ENCODE results near the gene RALB. TPM values are rescaled to one million over a fixed set of nuclear protein-coding genes. Genes with fewer than 3 reads are reported as not detected.
A peak's percentile ranks its signal among the peaks of the same experiment; 100 is the strongest.
"Not testable (repeated sequence)": the region's sequence is repeated elsewhere in the genome, so short reads cannot be mapped to it uniquely, and the experiment has no call there.

Gene RALB
- total RNA-seq, 2 experiments from 2014 or later = 34.0 to 34.3 TPM

GRCh38 chr2:120299561-120299960 lies 46.9 kb downstream of the RALB start:
- Mint-ChIP-seq H3K4me3 (no peak overlapping the region), H3K27ac (no peak overlapping the region), H3K36me3 (ENCODE audit: low read depth) (peaks cover 3% of the 10 kb centered on the region), H3K27me3 (no peaks in the 10 kb centered on the region), H3K9me3 (ENCODE audit: low read depth) (no peaks in the 10 kb centered on the region), H3K4me1 (no peaks in the 10 kb centered on the region)
- ChIA-PET CTCF (interaction anchor here (0.7 to 6.0 kb wide), 2 partner anchors 13 to 84 kb away, joined by 3 to 29 read pairs; no protein-coding TSS in a partner anchor), POLR2A (no interaction called here)
- ATAC-seq (no peak), DNase-seq (no peak)
- intact Hi-C loops (cut with DNase I, micrococcal nuclease) = no loop called here

GRCh38 chr2:120300385-120300784 lies 47.7 kb downstream of the RALB start:
- peaks cover 3% of the 10 kb centered on the region for H3K36me3 Mint-ChIP-seq (ENCODE audit: low read depth)
- ATAC-seq (no peak), DNase-seq (no peak)
- H3K27ac Mint-ChIP-seq = no peak overlapping the region
- POLR2A ChIA-PET = no interaction called here
- no peaks in the 10 kb centered on the region for H3K9me3 Mint-ChIP-seq (ENCODE audit: low read depth)
- H3K4me3 Mint-ChIP-seq = no peak overlapping the region
- CTCF ChIA-PET = interaction anchor here (0.5 to 6.0 kb wide), 2 partner anchors 12 to 14 kb away, joined by 4 to 29 read pairs; no protein-coding TSS in a partner anchor
- no peaks in the 10 kb centered on the region for H3K27me3 Mint-ChIP-seq
- H3K4me1 Mint-ChIP-seq = no peaks in the 10 kb centered on the region
- intact Hi-C loops (cut with DNase I, micrococcal nuclease) = no loop called here

GRCh38 chr2:120301284-120301683 lies 48.6 kb downstream of the RALB start:
- Mint-ChIP-seq H3K36me3 (ENCODE audit: low read depth) (peaks cover 3% of the 10 kb centered on the region), H3K27me3 (no peaks in the 10 kb centered on the region), H3K4me1 (no peaks in the 10 kb centered on the region), H3K9me3 (ENCODE audit: low read depth) (no peaks in the 10 kb centered on the region), H3K27ac (no peak overlapping the region), H3K4me3 (no peak overlapping the region)
- DNase-seq (no peak), ATAC-seq (no peak)
- POLR2A ChIA-PET = no interaction called here
- intact Hi-C loops (cut with DNase I, micrococcal nuclease) = no loop called here
- CTCF ChIA-PET = interaction anchor here (6.0 kb wide), 1 partner anchor 11 kb away, joined by 29 read pairs; no protein-coding TSS in a partner anchor

GRCh38 chr2:120302301-120302700 lies 49.6 kb downstream of the RALB start:
- intact Hi-C loops (cut with DNase I, micrococcal nuclease) = no loop called here
- POLR2A ChIA-PET = no interaction called here

GRCh38 chr2:120303177-120303576 lies 50.5 kb downstream of the RALB start:
- H3K9me3 Mint-ChIP-seq (ENCODE audit: low read depth) = no peaks in the 10 kb centered on the region

More at GRCh38 chr2:120302301-120302700, 49.6 kb downstream of the RALB start:
- Mint-ChIP-seq H3K4me1 (no peaks in the 10 kb centered on the region), H3K27me3 (no peaks in the 10 kb centered on the region), H3K27ac (no peak overlapping the region), H3K4me3 (no peak overlapping the region), H3K36me3 (ENCODE audit: low read depth) (peaks cover 3% of the 10 kb centered on the region), H3K9me3 (ENCODE audit: low read depth) (no peaks in the 10 kb centered on the region)
- ATAC-seq = no peak
- CTCF ChIA-PET = interaction anchor here (0.9 to 6.0 kb wide), 2 partner anchors 10 to 127 kb away, joined by 3 to 29 read pairs; no protein-coding TSS in a partner anchor
- DNase-seq = no peak

GRCh38 chr2:120305296-120305695 lies 52.6 kb downstream of the RALB start:
- Mint-ChIP-seq H3K36me3 (ENCODE audit: low read depth) (peaks cover 3% of the 10 kb centered on the region), H3K27me3 (no peaks in the 10 kb centered on the region), H3K4me3 (no peak overlapping the region), H3K9me3 (ENCODE audit: low read depth) (no peaks in the 10 kb centered on the region), H3K27ac (no peak overlapping the region), H3K4me1 (no peaks in the 10 kb centered on the region)
- ATAC-seq (no peak), DNase-seq (no peak)
- ChIA-PET POLR2A (no interaction called here), CTCF (interaction anchor here (1.0 kb wide), 1 partner anchor 16 kb away, joined by 4 read pairs; no protein-coding TSS in a partner anchor)
- intact Hi-C loops (cut with DNase I, micrococcal nuclease) = no loop called here

More at GRCh38 chr2:120303177-120303576, 50.5 kb downstream of the RALB start:
- H3K27ac Mint-ChIP-seq = no peak overlapping the region
- peaks cover 3% of the 10 kb centered on the region for H3K36me3 Mint-ChIP-seq (ENCODE audit: low read depth)
- ChIA-PET POLR2A (no interaction called here), CTCF (interaction anchor here (0.9 to 6.0 kb wide), 2 partner anchors 9 to 128 kb away, joined by 3 to 29 read pairs; no protein-coding TSS in a partner anchor)
- no peaks in the 10 kb centered on the region for H3K4me1 Mint-ChIP-seq
- ATAC-seq = no peak
- no peak for DNase-seq
- H3K27me3 Mint-ChIP-seq = no peaks in the 10 kb centered on the region
- intact Hi-C loops (cut with DNase I, micrococcal nuclease) = no loop called here
- no peak overlapping the region for H3K4me3 Mint-ChIP-seq

- ChIA-PET POLR2A (no interaction called here), CTCF (interaction anchor here (0.6 to 1.0 kb wide), 2 partner anchors 17 to 84 kb away, joined by 3 to 4 read pairs; no protein-coding TSS in a partner anchor)
- no peaks in the 10 kb centered on the region for H3K27me3 Mint-ChIP-seq
- no peaks in the 10 kb centered on the region for H3K9me3 Mint-ChIP-seq (ENCODE audit: low read depth)
- intact Hi-C loops (cut with DNase I, micrococcal nuclease) = no loop called here
- no peaks in the 10 kb centered on the region for H3K4me1 Mint-ChIP-seq
- ATAC-seq (no peak), DNase-seq (no peak)
- no peak overlapping the region for H3K4me3 Mint-ChIP-seq
- H3K36me3 Mint-ChIP-seq (ENCODE audit: low read depth) = peaks cover 3% of the 10 kb centered on the region
- H3K27ac Mint-ChIP-seq = no peak overlapping the region
Observed at GRCh38 chr2:120305937-120306490, 53.4 kb downstream of the RALB start.

- Mint-ChIP-seq H3K4me3 (no peak overlapping the region), H3K9me3 (ENCODE audit: low read depth) (no peaks in the 10 kb centered on the region), H3K27ac (no peak overlapping the region), H3K27me3 (no peaks in the 10 kb centered on the region), H3K36me3 (ENCODE audit: low read depth) (no peaks in the 10 kb centered on the region), H3K4me1 (no peaks in the 10 kb centered on the region)
- no peak for DNase-seq
- intact Hi-C loops (cut with DNase I, micrococcal nuclease) = no loop called here
- ATAC-seq = no peak
- ChIA-PET CTCF (no interaction called here), POLR2A (no interaction called here)
Observed at GRCh38 chr2:120307482-120307881, 54.8 kb downstream of the RALB start.

GRCh38 chr2:120308038-120308910 lies 55.6 kb downstream of the RALB start:
- no peak overlapping the region for H3K4me3 Mint-ChIP-seq
- no peaks in the 10 kb centered on the region for H3K27me3 Mint-ChIP-seq
- POLR2A ChIA-PET = no interaction called here
- intact Hi-C loops (cut with DNase I, micrococcal nuclease) = no loop called here
- H3K4me1 Mint-ChIP-seq = peaks cover 7% of the 10 kb centered on the region
- ATAC-seq (no peak), DNase-seq (peak; percentile 29)
- no peaks in the 10 kb centered on the region for H3K36me3 Mint-ChIP-seq (ENCODE audit: low read depth)
- no peak overlapping the region for H3K27ac Mint-ChIP-seq
- H3K9me3 Mint-ChIP-seq (ENCODE audit: low read depth) = no peaks in the 10 kb centered on the region
- CTCF ChIA-PET = interaction anchor here (0.7 kb wide), 1 partner anchor 18 kb away, joined by 4 read pairs; no protein-coding TSS in a partner anchor

- H3K4me1 Mint-ChIP-seq = peaks cover 25% of the 10 kb centered on the region
- H3K27me3 Mint-ChIP-seq = no peaks in the 10 kb centered on the region
- H3K4me3 Mint-ChIP-seq = no peak overlapping the region
- no peak overlapping the region for H3K27ac Mint-ChIP-seq
- H3K9me3 Mint-ChIP-seq (ENCODE audit: low read depth) = no peaks in the 10 kb centered on the region
- ChIA-PET POLR2A (interaction anchor here (0.7 kb wide), 1 partner anchor 1884 kb away, joined by 3 read pairs; no protein-coding TSS in a partner anchor), CTCF (no interaction called here)
- DNase-seq (no peak), ATAC-seq (no peak)
- intact Hi-C loops (cut with DNase I, micrococcal nuclease) = loop anchor here (5.0 to 10.0 kb wide), 2 partner anchors 78 to 485 kb away; no protein-coding TSS in a partner anchor
- H3K36me3 Mint-ChIP-seq (ENCODE audit: low read depth) = no peaks in the 10 kb centered on the region
Observed at GRCh38 chr2:120310136-120310535, 57.5 kb downstream of the RALB start.

GRCh38 chr2:120310841-120311240 lies 58.2 kb downstream of the RALB start:
- POLR2A ChIA-PET; H3K27me3 Mint-ChIP-seq; H3K4me3 Mint-ChIP-seq; H3K36me3 Mint-ChIP-seq (ENCODE audit: low read depth); ATAC-seq; H3K9me3 Mint-ChIP-seq (ENCODE audit: low read depth); H3K27ac Mint-ChIP-seq; DNase-seq: not testable (repeated sequence)
- CTCF ChIA-PET = interaction anchor here (1.2 to 4.8 kb wide), 4 partner anchors 9 to 135 kb away, joined by 3 to 68 read pairs (median 16); no protein-coding TSS in a partner anchor
- intact Hi-C loops (cut with DNase I, micrococcal nuclease) = loop anchor here (5.0 to 10.0 kb wide), 2 partner anchors 79 to 486 kb away; no protein-coding TSS in a partner anchor
- H3K4me1 Mint-ChIP-seq = peaks cover 26% of the 10 kb centered on the region
